Measurements from ENCODE around the gene TCF7L2.

The TCF7L2 gene

DNA sequence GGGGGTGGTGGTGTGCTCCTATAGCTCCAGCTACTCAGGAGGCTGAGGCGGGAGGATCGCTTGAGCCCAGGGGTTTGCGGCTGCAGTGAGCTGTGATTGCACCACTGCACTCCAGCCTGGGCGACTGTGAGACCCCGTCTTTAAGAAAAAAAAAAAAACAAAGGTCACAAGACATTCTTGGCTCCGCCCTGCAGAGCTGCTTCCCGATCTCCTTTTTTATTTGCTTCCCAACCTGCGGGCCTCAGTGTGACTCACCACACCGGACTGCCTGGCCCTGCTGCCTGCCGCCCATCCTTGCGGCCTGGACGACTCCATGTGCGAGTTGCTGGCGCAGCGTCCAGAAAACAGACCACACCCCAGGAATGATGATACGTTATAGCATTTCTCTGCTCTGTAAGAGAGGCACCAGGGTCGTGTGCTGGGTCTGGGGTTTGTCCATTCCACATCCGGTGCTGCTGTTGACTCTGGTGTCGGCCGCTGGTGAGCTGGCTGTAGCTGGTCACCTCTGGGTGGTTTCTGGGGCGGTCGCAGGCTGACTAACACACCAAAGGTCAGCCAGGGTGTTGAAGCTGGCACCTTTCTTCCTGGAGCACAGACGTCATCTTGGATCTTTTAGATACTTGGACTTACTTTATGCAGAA lies 123.6 kb downstream of the TCF7L2 start:
- peak; percentile 98 for DNase-seq
- Histone ChIP-seq H3K4me3 (ENCODE audit: insufficient read depth in 1 of 2, low read depth in 1 of 2, low read length in 2 of 2) (peak overlapping the region in 1 of 2 experiments; percentile 53), H3K4me1 (ENCODE audit: control insufficient read depth, insufficient read depth, low read depth, low read length) (peaks cover 15% of the 10 kb centered on the region), H2BK15ac (ENCODE audit: low read depth, poor library complexity, severe bottlenecking) (peak overlapping the region; percentile 73), H4K8ac (ENCODE audit: low read length) (no peak overlapping the region), H2BK5ac (ENCODE audit: low read depth, low read length, poor library complexity, severe bottlenecking) (peak overlapping the region; percentile 58), H4K91ac (ENCODE audit: low read length) (peak overlapping the region; percentile 41), H3K23ac (ENCODE audit: low read length in 2 of 2) (no peak overlapping the region), H3K36me3 (ENCODE audit: control insufficient read depth in 1 of 2, insufficient read depth in 2 of 2, low read depth in 1 of 2, low read length in 2 of 2) (peaks cover 8 to 14% of the 10 kb centered on the region in 2 experiments), H3K9me3 (ENCODE audit: control insufficient read depth, low read length) (no peaks in the 10 kb centered on the region), H3K4me2 (ENCODE audit: low read length, poor library complexity, severe bottlenecking) (peak overlapping the region; percentile 19), H2BK12ac (ENCODE audit: low read length in 2 of 2) (peak overlapping the region in 1 of 2 experiments; percentile 10), H3K27me3 (ENCODE audit: control insufficient read depth in 1 of 2, insufficient read depth in 1 of 2, low read length in 2 of 2) (no peaks in the 10 kb centered on the region), H2BK120ac (ENCODE audit: low read depth, low read length) (no peak overlapping the region), H3K79me1 (replicated peaks; ENCODE audit: low read length, poor library complexity, severe bottlenecking) (peaks cover 20% of the 10 kb centered on the region), H2AFZ (ENCODE audit: low read depth, low read length) (no peak overlapping the region), H3K18ac (ENCODE audit: low read depth in 1 of 2, low read length in 2 of 2) (peak overlapping the region; percentile 7 to 60), H3K9ac (ENCODE audit: low read length) (peak overlapping the region; percentile 71), H3K14ac (ENCODE audit: low read length in 2 of 2) (no peak overlapping the region), H2AK5ac (ENCODE audit: low read length, severe bottlenecking) (no peak overlapping the region), H3K4ac (ENCODE audit: low read depth in 1 of 2, low read length in 2 of 2) (peak overlapping the region in 1 of 2 experiments; percentile 13), H3K27ac (ENCODE audit: low read length, poor library complexity, severe bottlenecking) (peak overlapping the region; percentile 92)
- WGBS = 3% methylated on average over 22 of the region's 23 CpGs

GRCh38 chr10:113076949-113077348 lies 126.9 kb downstream of the TCF7L2 start:
- H3K23ac ChIP-seq (ENCODE audit: low read length in 2 of 2) = no peak overlapping the region
- H3K4me2 ChIP-seq (ENCODE audit: low read length, poor library complexity, severe bottlenecking) = no peak overlapping the region
- H3K14ac ChIP-seq (ENCODE audit: low read length in 2 of 2) = no peak overlapping the region
- no peak overlapping the region for H4K91ac ChIP-seq (ENCODE audit: low read length)
- H2BK12ac ChIP-seq (ENCODE audit: low read length in 2 of 2) = no peak overlapping the region
- H3K9me3 ChIP-seq (ENCODE audit: control insufficient read depth, low read length) = no peaks in the 10 kb centered on the region
- H2BK120ac ChIP-seq (ENCODE audit: low read depth, low read length) = no peak overlapping the region
- H4K8ac ChIP-seq (ENCODE audit: low read length) = no peak overlapping the region
- H3K4me3 ChIP-seq (ENCODE audit: insufficient read depth in 1 of 2, low read depth in 1 of 2, low read length in 2 of 2) = no peak overlapping the region
- H3K4ac ChIP-seq (ENCODE audit: low read depth in 1 of 2, low read length in 2 of 2) = no peak overlapping the region
- H2BK15ac ChIP-seq (ENCODE audit: low read depth, poor library complexity, severe bottlenecking) = peak overlapping the region; percentile 92
- whole genome bisulfite sequencing = no CpG with 5 or more reads among the region's 1 CpG
- no peak overlapping the region for H3K18ac ChIP-seq (ENCODE audit: low read depth in 1 of 2, low read length in 2 of 2)
- DNase-seq = no peak
- no peak overlapping the region for H2AFZ ChIP-seq (ENCODE audit: low read depth, low read length)
- H3K79me1 ChIP-seq (replicated peaks; ENCODE audit: low read length, poor library complexity, severe bottlenecking) = peaks cover 17% of the 10 kb centered on the region
- no peak overlapping the region for H2AK5ac ChIP-seq (ENCODE audit: low read length, severe bottlenecking)
- H3K9ac ChIP-seq (ENCODE audit: low read length) = no peak overlapping the region
- H3K27me3 ChIP-seq (ENCODE audit: control insufficient read depth in 1 of 2, insufficient read depth in 1 of 2, low read length in 2 of 2) = no peaks in the 10 kb centered on the region
- H3K36me3 ChIP-seq (ENCODE audit: control insufficient read depth in 1 of 2, insufficient read depth in 2 of 2, low read depth in 1 of 2, low read length in 2 of 2) = peaks cover 4 to 6% of the 10 kb centered on the region in 2 experiments
- H3K27ac ChIP-seq (ENCODE audit: low read length, poor library complexity, severe bottlenecking) = no peak overlapping the region
- no peak overlapping the region for H2BK5ac ChIP-seq (ENCODE audit: low read depth, low read length, poor library complexity, severe bottlenecking)
- peaks cover 13% of the 10 kb centered on the region for H3K4me1 ChIP-seq (ENCODE audit: control insufficient read depth, insufficient read depth, low read depth, low read length)

GRCh38 chr10:113078282-113078907 lies 128.3 kb downstream of the TCF7L2 start:
- no peak overlapping the region for H3K27ac ChIP-seq (ENCODE audit: low read length, poor library complexity, severe bottlenecking)
- no peak overlapping the region for H2BK5ac ChIP-seq (ENCODE audit: low read depth, low read length, poor library complexity, severe bottlenecking)
- no peak overlapping the region for H4K91ac ChIP-seq (ENCODE audit: low read length)
- H3K4me1 ChIP-seq (ENCODE audit: control insufficient read depth, insufficient read depth, low read depth, low read length) = peaks cover 12% of the 10 kb centered on the region
- no peak overlapping the region for H3K18ac ChIP-seq (ENCODE audit: low read depth in 1 of 2, low read length in 2 of 2)
- no peaks in the 10 kb centered on the region for H3K27me3 ChIP-seq (ENCODE audit: control insufficient read depth in 1 of 2, insufficient read depth in 1 of 2, low read length in 2 of 2)
- no peak overlapping the region for H2BK12ac ChIP-seq (ENCODE audit: low read length in 2 of 2)
- H3K79me1 ChIP-seq (replicated peaks; ENCODE audit: low read length, poor library complexity, severe bottlenecking) = peaks cover 22% of the 10 kb centered on the region
- 86% methylated on average over 4 of the region's 4 CpGs for WGBS
- H3K14ac ChIP-seq (ENCODE audit: low read length in 2 of 2) = no peak overlapping the region
- no peak overlapping the region for H3K23ac ChIP-seq (ENCODE audit: low read length in 2 of 2)
- no peak overlapping the region for H3K4me3 ChIP-seq (ENCODE audit: insufficient read depth in 1 of 2, low read depth in 1 of 2, low read length in 2 of 2)
- H3K9ac ChIP-seq (ENCODE audit: low read length) = no peak overlapping the region
- DNase-seq = no peak
- H3K36me3 ChIP-seq (ENCODE audit: control insufficient read depth in 1 of 2, insufficient read depth in 2 of 2, low read depth in 1 of 2, low read length in 2 of 2) = peaks cover 4 to 6% of the 10 kb centered on the region in 2 experiments
- H4K8ac ChIP-seq (ENCODE audit: low read length) = no peak overlapping the region
- no peak overlapping the region for H2AFZ ChIP-seq (ENCODE audit: low read depth, low read length)
- H2BK120ac ChIP-seq (ENCODE audit: low read depth, low read length) = no peak overlapping the region
- no peak overlapping the region for H2AK5ac ChIP-seq (ENCODE audit: low read length, severe bottlenecking)
- no peak overlapping the region for H3K4ac ChIP-seq (ENCODE audit: low read depth in 1 of 2, low read length in 2 of 2)
- no peaks in the 10 kb centered on the region for H3K9me3 ChIP-seq (ENCODE audit: control insufficient read depth, low read length)
- H2BK15ac ChIP-seq (ENCODE audit: low read depth, poor library complexity, severe bottlenecking) = no peak overlapping the region
- H3K4me2 ChIP-seq (ENCODE audit: low read length, poor library complexity, severe bottlenecking) = no peak overlapping the region

DNA sequence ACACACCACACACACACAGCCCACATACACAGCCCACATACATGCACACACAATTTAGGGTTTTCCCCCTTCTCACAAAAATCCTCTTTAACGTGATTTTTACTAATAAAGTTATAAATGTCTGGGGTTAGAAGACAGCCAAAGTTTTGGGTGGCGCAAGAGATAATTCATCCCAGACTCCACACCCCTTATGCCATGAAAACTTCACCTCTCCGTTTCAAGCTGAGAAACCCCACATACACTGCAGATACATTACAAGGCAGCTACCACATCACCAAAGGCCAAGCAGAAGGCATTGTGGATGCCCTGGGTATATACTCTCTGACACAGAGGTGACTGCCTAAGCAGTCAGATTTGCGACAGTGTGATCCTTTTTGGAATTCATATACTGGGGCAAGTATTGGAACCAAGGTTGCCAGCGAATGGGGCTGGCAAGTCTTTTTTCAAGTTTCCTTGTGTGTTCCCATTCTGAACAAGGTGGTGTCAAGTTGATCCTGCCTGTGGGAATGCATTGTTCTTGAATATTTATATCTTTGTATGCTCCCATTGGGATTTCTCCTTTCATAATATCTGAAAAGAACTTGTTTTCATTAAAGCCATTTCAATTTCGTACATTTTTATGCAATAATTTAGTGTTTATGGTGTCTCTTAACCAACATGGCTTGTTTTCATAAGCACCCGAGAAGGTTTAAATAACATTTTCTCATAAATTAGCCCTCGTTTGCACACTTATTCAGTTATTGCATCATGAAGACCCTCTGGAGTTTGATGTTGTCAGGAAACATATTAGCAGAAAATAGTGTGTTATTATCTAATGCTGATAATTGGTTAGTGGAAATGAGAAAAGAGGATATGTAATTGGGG lies 130.2 kb downstream of the TCF7L2 start:
- Histone ChIP-seq H3K14ac (ENCODE audit: low read length in 2 of 2) (no peak overlapping the region), H3K4ac (ENCODE audit: low read depth in 1 of 2, low read length in 2 of 2) (no peak overlapping the region), H2AFZ (ENCODE audit: low read depth, low read length) (no peak overlapping the region), H2BK5ac (ENCODE audit: low read depth, low read length, poor library complexity, severe bottlenecking) (no peak overlapping the region), H3K27me3 (ENCODE audit: control insufficient read depth in 1 of 2, insufficient read depth in 1 of 2, low read length in 2 of 2) (no peaks in the 10 kb centered on the region), H3K36me3 (ENCODE audit: control insufficient read depth in 1 of 2, insufficient read depth in 2 of 2, low read depth in 1 of 2, low read length in 2 of 2) (peaks cover 4 to 6% of the 10 kb centered on the region in 2 experiments), H3K27ac (ENCODE audit: low read length, poor library complexity, severe bottlenecking) (no peak overlapping the region), H2BK12ac (ENCODE audit: low read length in 2 of 2) (no peak overlapping the region), H3K23ac (ENCODE audit: low read length in 2 of 2) (no peak overlapping the region), H3K9ac (ENCODE audit: low read length) (no peak overlapping the region), H4K8ac (ENCODE audit: low read length) (peak overlapping the region; percentile 43), H3K4me1 (ENCODE audit: control insufficient read depth, insufficient read depth, low read depth, low read length) (peaks cover 7% of the 10 kb centered on the region), H3K79me1 (replicated peaks; ENCODE audit: low read length, poor library complexity, severe bottlenecking) (peaks cover 22% of the 10 kb centered on the region), H2BK120ac (ENCODE audit: low read depth, low read length) (no peak overlapping the region), H2AK5ac (ENCODE audit: low read length, severe bottlenecking) (peak overlapping the region; percentile 31), H2BK15ac (ENCODE audit: low read depth, poor library complexity, severe bottlenecking) (no peak overlapping the region), H3K4me3 (ENCODE audit: insufficient read depth in 1 of 2, low read depth in 1 of 2, low read length in 2 of 2) (no peak overlapping the region), H3K4me2 (ENCODE audit: low read length, poor library complexity, severe bottlenecking) (no peak overlapping the region), H4K91ac (ENCODE audit: low read length) (peak overlapping the region; percentile 7), H3K9me3 (ENCODE audit: control insufficient read depth, low read length) (no peaks in the 10 kb centered on the region), H3K18ac (ENCODE audit: low read depth in 1 of 2, low read length in 2 of 2) (peak overlapping the region in 1 of 2 experiments; percentile 54)
- WGBS = 91% methylated on average over 5 of the region's 8 CpGs
- DNase-seq = no peak
